ENCODE results near the gene CUBN. TPM values are rescaled to one million over a fixed set of nuclear protein-coding genes. Genes with fewer than 3 reads are reported as not detected.

Gene CUBN
- total RNA-seq, 1 experiment from 2014 or later = 1.3 TPM

DNA sequence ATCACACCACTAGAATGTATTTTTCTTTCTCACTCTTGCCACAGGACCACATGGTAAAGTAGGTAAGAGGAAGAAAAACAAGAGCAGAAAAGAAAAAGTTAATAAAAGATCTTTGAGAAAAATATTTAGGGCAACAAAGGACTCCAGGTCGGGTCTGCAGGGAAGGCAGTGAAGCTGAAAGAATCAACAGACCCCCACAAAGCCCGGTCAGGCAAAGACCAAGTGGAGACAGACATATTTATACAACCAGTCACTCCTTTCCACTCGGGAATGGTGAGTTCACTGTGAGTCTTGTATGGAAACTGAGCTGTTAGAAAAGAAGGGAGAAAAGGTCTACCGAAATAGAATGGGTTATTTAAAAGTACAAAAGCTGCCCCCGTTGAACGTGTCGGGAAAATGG, 340.4 kb downstream of the CUBN start:
- no peak for DNase-seq (ENCODE audit: low read depth, low spot score)
- no peak overlapping the region for H3K4me3 ChIP-seq (ENCODE audit: low read depth in 2 of 2, low read length in 2 of 2)
- BruUV-seq (replicated peaks) = no TSS peak
- POLR2A ChIA-PET = no interaction called here
- no peak for ATAC-seq
- H3K27ac ChIP-seq (ENCODE audit: low read length) = no peak overlapping the region
- TF ChIP-seq REST (IDR thresholded peaks at IDR 0.05; ENCODE audit: insufficient read depth in 1 of 2, low read depth in 2 of 2, low read length in 1 of 2) (no peak), TCF7L2 (IDR thresholded peaks at IDR 0.05; ENCODE audit: low read depth, low read length) (no peak), SIN3A (IDR thresholded peaks at IDR 0.05; ENCODE audit: borderline replicate concordance, insufficient read depth, low read depth, low read length) (no peak)
- TF ChIP-seq, protein P1, sequence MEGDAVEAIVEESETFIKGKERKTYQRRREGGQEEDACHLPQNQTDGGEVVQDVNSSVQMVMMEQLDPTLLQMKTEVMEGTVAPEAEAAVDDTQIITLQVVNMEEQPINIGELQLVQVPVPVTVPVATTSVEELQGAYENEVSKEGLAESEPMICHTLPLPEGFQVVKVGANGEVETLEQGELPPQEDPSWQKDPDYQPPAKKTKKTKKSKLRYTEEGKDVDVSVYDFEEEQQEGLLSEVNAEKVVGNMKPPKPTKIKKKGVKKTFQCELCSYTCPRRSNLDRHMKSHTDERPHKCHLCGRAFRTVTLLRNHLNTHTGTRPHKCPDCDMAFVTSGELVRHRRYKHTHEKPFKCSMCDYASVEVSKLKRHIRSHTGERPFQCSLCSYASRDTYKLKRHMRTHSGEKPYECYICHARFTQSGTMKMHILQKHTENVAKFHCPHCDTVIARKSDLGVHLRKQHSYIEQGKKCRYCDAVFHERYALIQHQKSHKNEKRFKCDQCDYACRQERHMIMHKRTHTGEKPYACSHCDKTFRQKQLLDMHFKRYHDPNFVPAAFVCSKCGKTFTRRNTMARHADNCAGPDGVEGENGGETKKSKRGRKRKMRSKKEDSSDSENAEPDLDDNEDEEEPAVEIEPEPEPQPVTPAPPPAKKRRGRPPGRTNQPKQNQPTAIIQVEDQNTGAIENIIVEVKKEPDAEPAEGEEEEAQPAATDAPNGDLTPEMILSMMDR (IDR thresholded peaks at IDR 0.05) = no peak
- no peaks in the 10 kb centered on the region for H3K4me1 ChIP-seq (ENCODE audit: control insufficient read depth, insufficient read depth, low read length)
- no peaks in the 10 kb centered on the region for H3K9me3 ChIP-seq (ENCODE audit: control insufficient read depth, insufficient read depth, low read depth, low read length)
- no peaks in the 10 kb centered on the region for H3K36me3 ChIP-seq (ENCODE audit: control insufficient read depth, insufficient read depth, low read length)
- CTCF ChIA-PET = no interaction called here
- intact Hi-C loops (cut with micrococcal nuclease; ENCODE audit: unreplicated experiment) (no loop called here), in situ Hi-C loops (cut with HindIII; ENCODE audit: low pct_unique_long_range_greater_than_20kb, low sequenced_read_pairs) (no loop called here)
- H3K27me3 ChIP-seq (ENCODE audit: control insufficient read depth, insufficient read depth, low read length) = no peaks in the 10 kb centered on the region

GRCh38 chr10:16788778-16789177, 340.8 kb downstream of the CUBN start:
- H3K4me1 ChIP-seq (ENCODE audit: control insufficient read depth, insufficient read depth, low read length) = no peaks in the 10 kb centered on the region
- H3K9me3 ChIP-seq (ENCODE audit: control insufficient read depth, insufficient read depth, low read depth, low read length) = no peaks in the 10 kb centered on the region
- BruUV-seq (replicated peaks) = no TSS peak
- intact Hi-C loops (cut with micrococcal nuclease; ENCODE audit: unreplicated experiment) (no loop called here), in situ Hi-C loops (cut with HindIII; ENCODE audit: low pct_unique_long_range_greater_than_20kb, low sequenced_read_pairs) (no loop called here)
- ChIA-PET POLR2A (no interaction called here), CTCF (no interaction called here)
- ATAC-seq (no peak), DNase-seq (ENCODE audit: low read depth, low spot score) (no peak)
- no peak overlapping the region for H3K4me3 ChIP-seq (ENCODE audit: low read depth in 2 of 2, low read length in 2 of 2)
- H3K27ac ChIP-seq (ENCODE audit: low read length) = no peak overlapping the region
- no peaks in the 10 kb centered on the region for H3K36me3 ChIP-seq (ENCODE audit: control insufficient read depth, insufficient read depth, low read length)
- H3K27me3 ChIP-seq (ENCODE audit: control insufficient read depth, insufficient read depth, low read length) = no peaks in the 10 kb centered on the region
- no peak for TF ChIP-seq TCF7L2 (IDR thresholded peaks at IDR 0.05; ENCODE audit: low read depth, low read length)
- TF ChIP-seq, protein P1 (IDR thresholded peaks at IDR 0.05) = no peak
- no peak for TF ChIP-seq POLR2AphosphoS5 (IDR thresholded peaks at IDR 0.05; ENCODE audit: low read depth, low read length)
- no peak for TF ChIP-seq REST (IDR thresholded peaks at IDR 0.05; ENCODE audit: insufficient read depth in 1 of 2, low read depth in 2 of 2, low read length in 1 of 2)
- no peak for TF ChIP-seq SIN3A (IDR thresholded peaks at IDR 0.05; ENCODE audit: borderline replicate concordance, insufficient read depth, low read depth, low read length)

All from Panc1 (cell line).